SIG-M5 treated with dmso at 0.1 percent for 504 hours (cell line): Measurements from ENCODE around the gene HS6ST3.

Experiments
- DNase-seq: peaks from one replicate; lab custom pipeline; 2025; ENCODE audit not compliant: unreplicated experiment; lab: John Stamatoyannopoulos, UW

Gene HS6ST3

GRCh38 chr13:96198038-96198437 lies 108.1 kb downstream of the HS6ST3 start:
- DNase-seq: no peak

DNA sequence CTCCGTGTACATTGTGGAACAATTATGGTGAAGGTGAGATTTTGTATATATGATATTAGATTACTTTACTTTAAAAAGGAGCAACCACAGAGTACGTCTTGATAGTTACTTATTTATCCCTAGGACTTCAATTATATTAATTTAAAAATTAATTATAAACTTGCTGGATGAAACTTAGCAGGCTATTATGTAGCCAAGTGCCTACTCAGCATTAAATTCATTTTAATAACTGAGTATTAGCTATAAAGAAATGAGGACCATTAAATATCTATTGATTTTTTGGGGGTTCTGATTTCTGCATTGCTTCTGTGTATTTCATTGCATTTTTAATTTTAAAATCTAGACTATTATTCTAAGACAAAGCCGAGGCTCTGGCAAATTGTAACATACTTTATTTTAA lies 109.4 kb downstream of the HS6ST3 start:
- no peak for DNase-seq

DNA sequence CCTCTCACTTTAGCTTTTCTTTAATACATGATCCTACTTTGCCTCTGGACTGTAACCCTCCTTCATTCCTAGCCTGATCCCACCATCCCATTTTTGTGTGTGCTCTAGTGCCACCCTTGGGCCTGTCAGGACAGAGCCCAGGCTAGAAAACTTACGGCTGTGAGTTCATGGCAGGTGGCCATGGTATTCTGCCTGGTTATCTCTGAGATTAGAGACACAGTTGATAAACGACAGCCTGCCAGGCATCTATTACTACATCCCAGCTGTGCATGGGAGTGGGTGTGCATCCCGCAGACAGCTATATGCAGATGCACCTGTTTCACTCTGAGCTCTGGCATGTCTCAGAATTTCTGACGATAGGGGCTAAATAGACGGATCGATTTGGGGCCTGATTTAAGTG lies 110.9 kb downstream of the HS6ST3 start:
- DNase-seq: no peak

- no peak for DNase-seq
Measured at GRCh38 chr13:96202315-96202714, 112.4 kb downstream of the HS6ST3 start.

DNA sequence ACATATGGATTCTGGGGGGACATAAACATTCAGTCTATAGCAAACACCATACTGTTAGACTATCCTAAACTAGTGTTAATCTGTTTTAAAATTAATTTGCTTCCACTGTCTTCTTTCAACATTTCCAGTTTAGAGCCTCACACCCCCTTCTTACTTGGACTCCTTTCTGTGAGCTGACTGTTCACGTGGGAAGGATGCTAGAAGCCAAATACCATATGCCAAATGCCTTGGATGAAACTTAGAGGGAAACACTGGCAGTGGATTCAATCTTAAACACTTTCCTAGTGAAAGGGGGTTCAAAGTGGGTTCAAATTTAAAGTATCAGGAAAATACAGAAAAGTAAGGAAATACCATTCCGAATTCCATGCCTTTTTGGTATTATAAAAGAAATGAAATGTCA lies 113.6 kb downstream of the HS6ST3 start:
- no peak for DNase-seq

DNA sequence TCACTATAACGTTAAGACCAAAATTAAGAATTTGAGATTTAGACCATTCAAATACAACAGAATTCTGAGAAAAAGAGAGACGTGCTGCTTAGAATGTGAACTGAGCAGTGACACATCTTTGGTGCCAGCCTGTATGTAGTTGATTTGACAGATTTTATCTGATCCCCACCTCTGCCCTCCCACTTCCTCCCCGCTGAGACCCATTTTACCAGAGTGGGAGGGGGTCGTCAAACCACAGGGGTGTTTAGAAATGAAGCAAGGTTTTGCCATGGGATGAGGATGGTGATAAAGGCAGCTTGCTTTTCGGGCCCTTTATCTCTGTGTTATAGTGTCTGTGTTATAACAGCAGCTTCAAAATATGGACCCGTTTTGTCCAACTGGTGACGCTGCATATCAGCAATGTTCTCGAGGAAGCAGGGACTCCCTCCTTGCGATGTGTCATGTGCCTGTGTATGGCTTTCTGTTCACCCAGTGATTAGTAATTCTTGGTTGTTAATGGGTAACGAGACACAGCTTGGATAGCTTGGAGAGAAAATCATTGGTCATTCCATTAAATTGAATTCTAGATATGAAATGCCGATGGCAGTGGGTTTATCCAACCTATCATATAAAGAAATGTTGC lies 125.0 kb downstream of the HS6ST3 start:
- no peak for DNase-seq

DNA sequence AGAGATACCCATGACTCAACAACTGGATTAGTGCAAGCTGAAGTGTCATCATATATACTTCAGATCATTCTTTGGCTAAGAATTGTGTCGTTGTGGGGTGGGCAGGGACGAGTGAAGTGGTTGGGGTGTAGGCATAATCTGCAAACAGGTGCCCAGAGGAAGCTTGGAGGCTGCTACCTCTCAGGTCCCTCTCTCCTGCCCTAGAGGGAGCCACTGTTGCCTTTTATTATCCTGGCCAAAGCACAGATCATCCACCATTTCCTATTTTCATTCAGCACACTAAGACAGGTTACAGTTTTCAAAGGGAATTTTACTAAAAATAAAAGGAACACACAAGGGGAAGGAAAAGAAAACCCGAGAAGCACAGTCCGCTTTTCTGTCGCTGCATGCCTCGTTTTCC lies 126.6 kb downstream of the HS6ST3 start:
- no peak for DNase-seq

DNA sequence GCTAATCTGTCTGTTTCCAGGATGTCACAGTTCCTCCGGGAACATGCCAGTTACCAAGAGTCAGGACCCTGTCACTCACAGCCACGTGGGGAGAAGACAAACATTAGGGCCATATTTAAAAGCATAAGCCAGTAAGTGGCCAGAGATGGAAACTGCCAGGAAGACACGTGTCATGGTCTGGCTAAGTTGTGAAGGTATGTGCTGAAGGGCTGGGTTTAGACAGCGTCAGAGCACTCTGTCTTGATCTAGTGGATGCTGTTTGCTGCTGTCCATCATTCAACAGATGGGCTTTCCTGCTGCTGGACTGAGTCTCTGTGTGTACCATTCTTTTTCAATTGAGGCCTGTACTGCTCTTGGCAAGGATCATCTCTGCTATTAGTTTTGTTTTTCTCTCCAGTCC lies 128.6 kb downstream of the HS6ST3 start:
- DNase-seq: no peak

- DNase-seq: no peak
Measured at GRCh38 chr13:96221471-96221870, 131.6 kb downstream of the HS6ST3 start.

DNA sequence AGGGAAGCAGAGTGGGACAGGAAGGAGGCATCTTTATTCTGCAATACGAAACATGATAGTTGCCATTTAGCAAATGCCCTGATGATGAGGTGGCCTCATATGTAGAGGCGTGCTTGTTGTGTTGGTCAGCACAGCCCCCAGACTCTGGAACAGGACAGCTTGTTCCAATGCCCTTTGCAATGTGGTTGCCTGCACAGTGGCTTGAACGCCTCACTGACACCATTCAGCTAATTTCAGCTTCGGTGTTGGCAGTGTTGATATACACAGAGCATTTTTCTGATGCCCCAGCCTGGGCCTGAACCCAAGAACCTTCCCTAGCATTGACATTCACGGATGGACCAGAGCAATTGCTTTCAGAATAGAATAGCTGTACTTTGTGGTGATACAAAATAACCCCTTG lies 133.3 kb downstream of the HS6ST3 start:
- DNase-seq: no peak

DNA sequence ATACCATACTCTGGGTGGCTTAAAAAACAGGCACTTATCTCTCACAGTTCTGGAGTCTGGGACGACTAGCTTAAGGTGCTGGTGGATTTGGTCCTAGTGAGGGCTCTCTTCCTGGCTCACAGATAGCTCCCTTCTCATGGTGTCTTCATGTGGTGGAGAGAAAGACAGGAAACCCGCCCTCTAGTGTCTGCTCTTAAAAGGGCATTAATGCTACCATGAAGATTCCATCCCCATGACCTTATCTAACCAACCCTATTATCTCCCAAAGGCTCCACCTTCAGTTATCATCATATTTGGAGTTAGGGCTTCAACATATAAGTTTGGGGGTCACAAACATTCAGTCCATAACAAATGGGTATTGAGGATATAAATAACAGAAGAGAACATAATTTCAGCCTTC lies 139.4 kb downstream of the HS6ST3 start:
- peak; percentile 14 for DNase-seq

GRCh38 chr13:96238241-96238640 lies 148.3 kb downstream of the HS6ST3 start:
- DNase-seq: no peak

- DNase-seq: no peak
Measured at GRCh38 chr13:96238861-96239260, 149.0 kb downstream of the HS6ST3 start.

GRCh38 chr13:96243376-96243775 lies 153.5 kb downstream of the HS6ST3 start:
- DNase-seq: no peak

DNA sequence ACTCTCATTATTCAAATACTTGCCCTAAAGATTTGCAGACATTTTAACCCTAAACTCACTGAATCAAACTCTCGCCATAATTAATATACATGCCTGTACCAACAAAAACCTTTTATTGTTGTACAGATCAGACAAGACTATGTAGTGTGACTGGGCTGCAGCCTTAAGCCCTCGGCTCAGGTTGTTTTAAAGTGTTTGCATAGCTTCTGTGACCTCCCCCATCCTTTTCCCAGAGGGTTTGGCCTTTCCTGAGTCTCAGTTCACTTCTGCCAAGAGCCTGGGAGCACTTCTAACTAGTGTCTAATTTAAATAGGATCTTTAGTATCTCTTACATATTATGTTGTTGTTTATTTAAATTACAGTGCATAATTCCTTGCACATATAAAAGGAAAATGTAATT lies 158.2 kb downstream of the HS6ST3 start:
- DNase-seq: no peak

DNA sequence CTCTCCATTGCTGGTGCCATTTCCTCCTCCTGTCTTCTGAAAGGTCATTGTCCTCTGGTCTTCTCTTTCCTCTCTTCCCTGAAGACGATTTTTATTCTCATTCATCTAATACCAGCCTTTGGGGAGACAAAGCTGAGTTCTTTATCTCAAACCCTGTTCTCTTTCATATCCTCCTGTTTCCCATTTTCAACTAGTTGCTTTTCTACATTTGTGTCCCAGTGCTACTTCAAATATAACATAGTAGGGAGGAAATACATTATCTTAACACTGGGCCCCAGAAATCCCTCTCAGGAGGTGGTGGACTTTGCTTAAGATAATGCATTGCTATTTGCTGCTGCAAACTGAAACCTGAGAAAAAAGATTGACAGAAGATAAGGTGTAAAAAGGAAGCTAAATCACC lies 159.1 kb downstream of the HS6ST3 start:
- no peak for DNase-seq

GRCh38 chr13:96252903-96253302 lies 163.0 kb downstream of the HS6ST3 start:
- no peak for DNase-seq

- DNase-seq: no peak
Measured at GRCh38 chr13:96273196-96273595, 183.3 kb downstream of the HS6ST3 start.

DNA sequence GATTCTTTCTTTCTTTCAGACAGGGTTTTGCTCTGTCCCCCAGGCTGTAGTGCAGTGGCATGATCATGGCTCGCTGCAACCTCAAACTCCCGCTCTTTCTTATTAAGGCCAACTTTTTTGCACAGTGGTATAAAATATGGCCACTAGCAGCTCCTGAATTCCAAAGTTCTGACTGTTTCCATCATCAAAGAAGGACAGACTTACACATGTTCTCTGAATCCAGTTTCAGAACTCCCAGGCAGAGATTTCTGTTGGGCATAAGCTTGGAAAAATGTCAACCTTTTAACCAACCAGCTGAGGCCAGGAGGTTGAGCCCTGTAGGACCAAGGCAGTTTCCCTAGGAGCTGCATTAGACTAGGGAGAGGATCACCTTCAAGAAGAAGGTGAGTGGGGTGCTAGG lies 184.1 kb downstream of the HS6ST3 start:
- DNase-seq: no peak

DNA sequence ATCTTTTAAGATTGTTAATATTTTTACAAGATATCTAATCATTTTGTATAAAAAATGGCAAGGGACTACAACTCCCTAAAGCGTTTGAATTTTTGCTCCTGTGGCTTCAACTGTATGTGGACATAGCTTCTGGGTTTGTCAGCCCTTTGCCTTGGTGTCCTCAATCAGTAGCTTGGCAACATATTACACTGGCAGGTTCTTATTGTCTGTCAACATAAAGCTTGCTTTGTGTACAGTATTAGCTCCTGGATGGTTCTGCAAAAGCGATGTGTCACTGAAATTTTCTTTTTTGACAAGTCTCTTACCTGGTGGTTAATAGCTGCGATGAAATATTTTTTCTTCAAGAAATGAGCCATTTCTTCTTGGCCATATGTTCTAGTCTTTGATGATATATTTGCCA lies 190.0 kb downstream of the HS6ST3 start:
- DNase-seq: no peak

DNA sequence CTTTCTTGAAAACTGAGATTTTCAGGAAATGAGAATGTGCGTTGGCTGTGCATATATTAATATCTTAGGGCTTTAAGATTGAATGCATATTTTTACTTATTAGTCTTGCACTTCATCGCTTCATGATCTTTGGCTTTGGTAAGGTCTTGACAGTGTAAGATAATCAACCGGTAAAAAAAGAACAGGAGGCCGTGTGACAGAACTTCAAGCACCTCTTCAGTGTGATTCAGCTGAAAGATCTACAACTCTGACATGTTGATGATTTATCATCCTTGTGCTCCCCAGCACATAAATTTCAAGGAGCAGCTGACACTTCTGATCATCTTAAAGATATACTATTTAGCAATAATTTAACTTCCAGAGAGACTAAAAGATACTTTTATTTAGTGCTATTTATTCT lies 195.1 kb downstream of the HS6ST3 start:
- DNase-seq: no peak

GRCh38 chr13:96285729-96286128 lies 195.8 kb downstream of the HS6ST3 start:
- DNase-seq: no peak
